C4-2B (cell line): ENCODE data around the gene FERMT3.
A peak's percentile ranks its signal among the peaks of the same experiment; 100 is the strongest.

Source experiments
- H3K27ac ChIP-seq: fragments of 450-650 bp; 2 replicates; pipeline ENCODE4 v1.5.1; 2017
- CTCF ChIP-seq: fragments of 450-650 bp; conservative IDR thresholded peaks from 2 replicates; pipeline ENCODE4 v1.5.1; 2017; ENCODE audit warnings: mild to moderate bottlenecking
- ZFX ChIP-seq: fragments of 450-650 bp; IDR thresholded peaks from 2 replicates; pipeline ENCODE4 v1.6.1; 2017

FERMT3 gene

GRCh38 chr11:64249038-64249437 lies 42.5 kb downstream of the FERMT3 start:
- no peak overlapping the region for H3K27ac ChIP-seq
- TF ChIP-seq CTCF (no peak), ZFX (no peak)

- no peak for TF ChIP-seq CTCF
- no peak for TF ChIP-seq ZFX
- no peak overlapping the region for H3K27ac ChIP-seq
Observed at GRCh38 chr11:64249563-64250414, 43.3 kb downstream of the FERMT3 start.

GRCh38 chr11:64250415-64251015 lies 44.0 kb downstream of the FERMT3 start:
- no peak for TF ChIP-seq CTCF
- TF ChIP-seq ZFX = no peak
- H3K27ac ChIP-seq = peak overlapping the region; percentile 78; the same call in 1 of the 2 replicates

- peak within 1 kb of the TSS; percentile 78 for H3K27ac ChIP-seq
- peak; percentile 97 for TF ChIP-seq CTCF
- TF ChIP-seq ZFX = peak; percentile 41; the same call in 1 of the 2 replicates
Observed at GRCh38 chr11:64251016-64251752, 44.7 kb downstream of the FERMT3 start, which contains the start of gene PLCB3. Gene PLCB3, plus strand, starts transcription at chr11:64251530. Its CDS starts 120 bp downstream, at chr11:64251650.

- peak overlapping the region; percentile 78 for H3K27ac ChIP-seq
- TF ChIP-seq ZFX (no peak), CTCF (no peak)
Observed at GRCh38 chr11:64251753-64252002, 45.2 kb downstream of the FERMT3 start.

- TF ChIP-seq ZFX = no peak
- TF ChIP-seq CTCF = no peak
Observed at GRCh38 chr11:64252003-64252872, 45.7 kb downstream of the FERMT3 start.

More at GRCh38 chr11:64252003-64252872, 45.7 kb downstream of the FERMT3 start:
- peak overlapping the region; percentile 78 for H3K27ac ChIP-seq
